GM19324 (cell line): ENCODE measurements around the gene ZNF665.
"Not testable (repeated sequence)": the region's sequence is repeated elsewhere in the genome, so short reads cannot be mapped to it uniquely, and the experiment has no call there.

Source experiments
- ATAC-seq: cut with Tn5 transposase; IDR thresholded peaks from one replicate; pipeline ENCODE4 v1.9.1; 2021; ENCODE audit warnings: mild to moderate bottlenecking, moderate library complexity; ENCODE audit not compliant: unreplicated experiment, low FRiP score

ZNF665 gene

DNA sequence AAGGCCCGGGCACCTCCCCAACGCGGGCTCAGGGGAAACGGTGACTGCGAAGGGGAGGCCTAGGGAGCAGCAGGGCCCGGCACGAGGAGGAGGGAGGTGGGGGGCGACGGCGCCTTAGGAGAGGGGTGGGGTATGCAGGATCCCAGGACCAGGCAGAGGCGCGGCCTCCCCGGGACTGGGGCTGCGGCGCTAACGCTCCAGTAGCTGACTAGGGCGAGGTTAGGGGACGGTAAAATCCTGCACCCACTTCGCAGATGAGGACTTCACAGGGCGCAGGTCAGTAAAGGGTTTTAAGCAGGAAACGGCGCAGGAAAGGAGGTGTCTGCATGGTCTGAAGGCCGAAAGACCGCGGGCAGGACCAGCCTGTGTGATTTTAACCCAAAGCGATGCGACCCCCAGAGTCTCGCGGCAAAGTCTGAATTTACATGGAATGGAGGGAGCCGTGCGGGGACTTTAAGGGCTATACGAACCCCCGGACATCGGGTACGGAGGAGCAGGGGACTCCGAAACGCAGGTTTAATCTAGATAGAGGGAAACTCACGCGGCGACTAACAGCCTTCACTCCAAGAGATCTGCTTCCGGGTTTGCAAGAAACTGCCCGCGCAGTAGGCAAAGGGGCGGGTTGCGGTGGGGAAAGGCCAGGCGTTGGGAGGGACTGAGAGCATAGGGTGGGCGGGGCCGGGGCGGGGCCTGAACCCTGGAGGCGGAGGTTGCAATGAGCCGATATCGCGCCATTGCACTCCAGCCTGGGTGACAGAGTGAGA, at the start of gene ZNF665:
TSS of gene ZNF665 (minus strand) at position 588 of the 764 bp plus-strand sequence. CDS start 10,460 bp downstream, outside the sequence.
- no peak for ATAC-seq

- no peak for ATAC-seq
These were observed 44.1 kb upstream of the ZNF665 start for GRCh38 chr19:53237114-53237777.

DNA sequence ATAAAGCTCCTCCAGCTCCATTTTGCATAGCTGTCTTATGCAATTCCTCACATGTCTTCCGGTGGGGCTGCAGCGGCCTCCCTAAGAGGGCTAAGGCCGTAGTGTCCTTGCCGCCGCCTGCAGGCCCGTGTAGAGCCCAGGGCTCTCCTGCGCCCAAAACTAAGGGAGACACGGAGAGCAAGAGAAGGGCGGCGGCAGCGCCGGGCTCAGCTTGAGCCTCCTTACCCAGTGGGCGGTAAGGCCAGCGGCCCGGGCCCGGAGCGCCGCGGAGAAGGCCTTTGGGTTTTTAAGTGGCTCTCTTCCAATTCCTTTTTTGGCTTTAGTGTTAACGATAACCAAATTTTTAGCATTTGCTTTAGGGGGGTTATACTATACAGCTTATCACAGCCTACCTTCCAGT, 31.4 kb upstream of the ZNF665 start:
- no peak for ATAC-seq

GRCh38 chr19:53222716-53223115, 29.6 kb upstream of the ZNF665 start:
- ATAC-seq = not testable (repeated sequence)

DNA sequence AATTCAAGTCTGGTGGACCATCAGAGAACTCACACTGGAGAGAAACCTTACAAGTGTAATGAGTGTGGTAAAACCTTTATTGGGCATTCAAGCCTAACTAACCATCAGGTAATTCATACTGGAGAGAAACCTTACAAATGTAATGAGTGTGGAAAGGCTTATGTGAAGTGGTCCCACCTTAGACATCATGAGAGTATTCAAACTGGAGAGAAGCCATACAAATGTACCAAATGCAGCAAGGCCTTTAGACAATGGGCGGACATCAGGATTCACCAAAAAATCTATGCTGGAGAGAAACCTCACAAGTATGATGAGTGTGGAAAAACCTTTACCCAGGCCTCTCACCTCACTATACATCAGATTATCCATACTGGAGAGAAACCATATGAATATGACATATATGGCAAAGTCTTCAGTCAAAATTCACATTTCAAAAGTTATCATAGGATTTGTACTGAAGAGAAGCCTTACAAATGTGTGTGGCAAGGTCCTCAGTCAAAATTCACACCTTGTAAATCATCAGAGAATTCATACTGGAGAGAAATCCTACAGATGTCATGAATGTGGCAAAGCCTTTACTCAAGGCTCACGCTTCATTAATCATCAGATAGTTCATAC, 19.7 kb upstream of the ZNF665 start:
- no peak for ATAC-seq

DNA sequence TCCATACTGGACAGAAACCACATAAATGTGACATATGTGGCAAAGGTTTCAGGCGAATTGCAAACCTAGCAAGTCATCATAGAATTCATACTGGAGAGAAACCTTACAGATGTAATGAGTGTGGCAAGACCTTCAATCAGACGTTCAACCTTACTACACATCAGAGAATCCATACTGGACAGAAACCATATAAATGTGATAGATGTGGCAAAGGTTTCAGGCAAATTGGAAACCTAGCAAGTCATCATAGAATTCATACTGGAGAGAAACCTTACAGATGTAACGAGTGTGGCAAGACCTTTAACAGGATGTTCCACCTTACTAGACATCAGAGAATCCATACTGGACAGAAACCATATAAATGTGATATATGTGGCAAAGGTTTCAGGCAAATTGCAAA, 18.4 kb upstream of the ZNF665 start:
- ATAC-seq = not testable (repeated sequence)

- ATAC-seq = no peak
These were observed 3.7 kb upstream of the ZNF665 start for GRCh38 chr19:53196777-53197396.

- ATAC-seq = no peak
These were observed 2.2 kb upstream of the ZNF665 start for GRCh38 chr19:53195265-53195903.

GRCh38 chr19:53193535-53194222, 521 bp upstream of the ZNF665 start:
- no peak for ATAC-seq

GRCh38 chr19:53190253-53190652, 2.9 kb downstream of the ZNF665 start:
- ATAC-seq = no peak

DNA sequence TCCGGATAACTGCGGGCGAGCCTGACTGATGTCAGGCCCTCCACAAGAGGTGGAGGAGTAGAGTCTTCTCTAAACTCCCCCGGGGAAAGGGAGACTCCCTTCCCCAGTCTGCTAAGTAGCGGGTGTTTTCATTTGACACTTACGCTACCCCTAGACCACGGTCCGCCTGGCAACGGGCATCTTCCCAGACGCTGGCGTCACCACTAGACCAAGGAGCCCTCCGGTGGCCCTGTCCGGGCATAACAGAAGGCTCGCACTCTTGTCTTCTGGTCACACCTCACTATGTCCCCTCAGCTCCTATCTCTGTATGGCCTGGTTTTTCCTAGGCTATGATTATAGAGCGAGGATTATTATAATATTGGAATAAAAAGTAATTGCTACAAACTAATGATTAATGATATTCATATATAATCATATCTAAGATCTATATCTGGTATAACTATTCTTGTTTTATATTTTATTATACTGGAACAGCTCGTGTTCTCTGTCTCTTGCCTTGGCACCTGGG, 3.4 kb downstream of the ZNF665 start:
- not testable (repeated sequence) for ATAC-seq

- ATAC-seq = not testable (repeated sequence)
These were observed 7.8 kb downstream of the ZNF665 start for GRCh38 chr19:53185155-53185882.

GRCh38 chr19:53183146-53183764, 9.9 kb downstream of the ZNF665 start:
- no peak for ATAC-seq

DNA sequence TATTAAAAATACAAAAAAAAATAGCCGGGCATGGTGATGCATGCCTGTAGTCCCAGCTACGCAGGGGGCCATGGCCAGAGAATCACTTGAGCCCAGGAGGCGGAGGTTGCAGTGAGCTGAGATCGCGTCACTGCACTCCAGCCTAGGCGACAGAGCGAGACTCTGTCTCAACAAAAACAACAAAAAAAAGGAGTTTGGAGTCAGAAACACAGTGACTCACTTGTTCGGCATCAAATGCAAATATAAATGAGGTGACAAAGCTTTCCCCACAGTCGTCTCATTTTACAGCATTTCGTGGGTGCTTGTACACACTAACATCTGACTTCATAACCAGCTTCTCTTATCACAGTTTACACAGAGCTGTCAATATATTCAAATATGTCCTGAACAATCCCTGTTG, 11.0 kb downstream of the ZNF665 start:
- ATAC-seq = no peak

- no peak for ATAC-seq
These were observed 15.2 kb downstream of the ZNF665 start for GRCh38 chr19:53177986-53178385.

GRCh38 chr19:53172889-53173288, 20.3 kb downstream of the ZNF665 start:
- ATAC-seq = no peak

DNA sequence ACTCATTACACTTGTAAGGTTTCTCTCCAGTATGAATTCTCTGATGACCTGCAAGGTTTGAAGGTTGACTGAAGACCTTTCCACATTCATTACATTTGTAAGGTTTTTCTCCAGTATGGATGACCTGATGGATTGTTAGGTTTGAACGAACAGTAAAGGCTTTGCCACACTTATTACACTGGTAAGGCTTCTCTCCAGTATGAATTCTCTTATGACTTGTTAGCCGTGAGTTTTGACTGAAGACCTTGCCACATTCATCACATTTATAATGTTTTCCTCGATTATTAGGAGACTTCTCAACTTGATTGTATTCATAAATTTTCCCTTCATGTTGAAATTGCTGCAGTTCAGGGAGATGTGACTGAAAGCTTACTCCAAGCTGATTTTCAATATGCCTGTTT, 27.5 kb downstream of the ZNF665 start:
- ATAC-seq = no peak

DNA sequence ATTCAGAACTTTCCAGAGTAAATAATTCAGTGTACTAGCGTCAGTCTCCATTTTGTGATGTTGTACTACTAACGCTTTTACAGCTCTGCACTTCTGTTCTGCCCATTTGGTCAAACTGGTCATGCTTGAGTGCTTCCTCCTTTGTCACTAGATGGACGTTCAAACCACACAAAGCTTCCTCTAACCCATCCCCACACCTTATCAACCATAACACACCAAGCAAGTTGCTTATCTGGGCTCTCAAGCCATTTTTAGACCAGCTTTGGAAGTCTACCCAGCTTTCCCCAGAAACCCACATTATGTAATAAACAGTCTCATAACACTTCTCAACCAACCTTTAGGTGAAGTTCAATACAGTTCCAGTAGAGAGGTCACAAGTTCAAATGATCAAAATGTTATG, 32.0 kb downstream of the ZNF665 start:
- ATAC-seq = no peak

GRCh38 chr19:53160350-53160749, 32.8 kb downstream of the ZNF665 start:
- no peak for ATAC-seq
